H9 (cell line): ENCODE data around the gene TM4SF1. TPM values are rescaled to one million over a fixed set of nuclear protein-coding genes. Genes with fewer than 3 reads are reported as not detected.

Source experiments
- DNase-seq: peaks from one replicate; pipeline ENCODE4 v3.0.0-alpha.2; 2017
- H2AFZ ChIP-seq: one replicate; pipeline ENCODE4 v1.6.1; 2013; ENCODE audit warnings: mild to moderate bottlenecking, low read length, control low read depth, moderate library complexity
- H2AK5ac ChIP-seq: 2 replicates; pipeline ENCODE4 v1.6.1; 2013; ENCODE audit warnings: low read length, control low read depth, mixed read lengths; ENCODE audit not compliant: insufficient read length
- H2BK120ac ChIP-seq: one replicate; pipeline ENCODE4 v1.6.1; 2013; ENCODE audit warnings: low read depth, mild to moderate bottlenecking, low read length, control low read depth, inconsistent platforms; ENCODE audit not compliant: poor library complexity, severe bottlenecking
- H2BK12ac ChIP-seq: 2 replicates; pipeline ENCODE4 v1.6.1; 2013; ENCODE audit warnings: low read length, control low read depth, mixed read lengths, low read depth; ENCODE audit not compliant: insufficient read length
- H2BK15ac ChIP-seq: 2 replicates; pipeline ENCODE4 v1.6.1; 2013; ENCODE audit warnings: low read depth, low read length, control low read depth
- H2BK20ac ChIP-seq: one replicate; pipeline ENCODE4 v1.6.1; 2013; ENCODE audit warnings: low read depth, mild to moderate bottlenecking, low read length, control low read depth, inconsistent platforms; ENCODE audit not compliant: poor library complexity, severe bottlenecking
- H2BK5ac ChIP-seq: 2 replicates; pipeline ENCODE4 v1.6.1; 2013; ENCODE audit warnings: low read length, control low read depth, mixed read lengths; ENCODE audit not compliant: insufficient read length
- H3K14ac ChIP-seq: 2 replicates; pipeline ENCODE4 v1.6.1; 2013; ENCODE audit warnings: low read length, control low read depth; ENCODE audit not compliant: insufficient read depth
- H3K18ac ChIP-seq: 2 replicates; pipeline ENCODE4 v1.6.1; 2013; ENCODE audit warnings: low read depth, mild to moderate bottlenecking, mixed read lengths, low read length, control low read depth; ENCODE audit not compliant: insufficient read length
- H3K23ac ChIP-seq: 2 replicates; pipeline ENCODE4 v1.6.1; 2013; ENCODE audit warnings: low read length, control low read depth, mixed read lengths, low read depth; ENCODE audit not compliant: insufficient read length
- H3K23me2 ChIP-seq: 2 replicates; pipeline ENCODE4 v1.6.1; 2013; ENCODE audit warnings: low read depth, mild to moderate bottlenecking, mixed read lengths, low read length, control low read depth; ENCODE audit not compliant: insufficient read length, poor library complexity, severe bottlenecking
- H3K27ac ChIP-seq: 2 replicates; pipeline ENCODE4 v1.5.1; 2013; ENCODE audit warnings: low read length, control low read depth, mixed read lengths, low read depth; ENCODE audit not compliant: insufficient read length
- H3K27me3 ChIP-seq: 2 replicates; pipeline ENCODE4 v1.6.1; 2013; ENCODE audit warnings: low read length, control low read depth, inconsistent platforms; ENCODE audit not compliant: insufficient read depth
- H3K4ac ChIP-seq: 2 replicates; pipeline ENCODE4 v1.6.1; 2013; ENCODE audit warnings: low read depth, mild to moderate bottlenecking, control low read depth, inconsistent platforms, low read length, moderate library complexity
- H3K4me1 ChIP-seq: 2 replicates; pipeline ENCODE4 v1.6.1; 2013; ENCODE audit warnings: low read length, control low read depth, inconsistent platforms; ENCODE audit not compliant: insufficient read depth
- H3K4me2 ChIP-seq: 2 replicates; pipeline ENCODE4 v1.6.1; 2013; ENCODE audit warnings: low read length, control low read depth, mixed read lengths; ENCODE audit not compliant: insufficient read length, insufficient read depth
- H3K56ac ChIP-seq: 2 replicates; pipeline ENCODE4 v1.6.1; 2013; ENCODE audit warnings: low read depth, mild to moderate bottlenecking, mixed read lengths, low read length, control low read depth; ENCODE audit not compliant: insufficient read length
- H3K79me1 ChIP-seq: 2 replicates; pipeline ENCODE4 v1.6.1; 2013; ENCODE audit warnings: low read depth, mild to moderate bottlenecking, moderate library complexity, low read length, control low read depth, inconsistent platforms; ENCODE audit not compliant: insufficient read depth, poor library complexity, severe bottlenecking
- H3K79me2 ChIP-seq: 2 replicates; pipeline ENCODE4 v1.6.1; 2013; ENCODE audit warnings: low read length, control low read depth, inconsistent platforms; ENCODE audit not compliant: insufficient read depth
- H3K9ac ChIP-seq: 2 replicates; pipeline ENCODE4 v1.6.1; 2013; ENCODE audit warnings: low read length, control low read depth, mixed read lengths; ENCODE audit not compliant: insufficient read length; ENCODE audit errors: extremely low read depth
- H3K9me3 ChIP-seq: one replicate; pipeline ENCODE4 v1.6.1; 2013; ENCODE audit warnings: low read depth, low read length, inconsistent platforms; ENCODE audit not compliant: control insufficient read depth
- H3T11ph ChIP-seq: one replicate; pipeline ENCODE4 v1.6.1; 2013; ENCODE audit warnings: mild to moderate bottlenecking, low read length, control low read depth, inconsistent platforms
- H4K20me1 ChIP-seq: one replicate; pipeline ENCODE4 v1.6.1; 2013; ENCODE audit not compliant: control insufficient read depth, insufficient read length, insufficient read depth
- H4K5ac ChIP-seq: 2 replicates; pipeline ENCODE4 v1.6.1; 2013; ENCODE audit warnings: low read depth, mild to moderate bottlenecking, mixed read lengths, low read length, control low read depth; ENCODE audit not compliant: insufficient read length
- H4K8ac ChIP-seq: replicated peaks from 2 replicates; pipeline ENCODE4 v1.6.1; 2013; ENCODE audit warnings: low read length, control low read depth, mixed read lengths, low read depth; ENCODE audit not compliant: insufficient read length
- H4K91ac ChIP-seq: 2 replicates; pipeline ENCODE4 v1.6.1; 2013; ENCODE audit warnings: low read depth, mild to moderate bottlenecking, moderate library complexity, mixed read lengths, low read length, control low read depth; ENCODE audit not compliant: insufficient read length
- H3K27ac Mint-ChIP-seq, 3 experiments: 2 replicates in 2 of 3; 3 replicates in 1 of 3; pipeline ENCODE4 v1.8.0; 2020 to 2021; ENCODE audit warnings: mixed read lengths in 3 of 3, mild to moderate bottlenecking in 1 of 3, moderate library complexity in 1 of 3
- H3K27me3 Mint-ChIP-seq: 2 replicates; pipeline ENCODE4 v1.8.0; 2021; ENCODE audit warnings: low read depth, mild to moderate bottlenecking, moderate library complexity, mixed read lengths
- H3K36me3 Mint-ChIP-seq, 3 experiments: 2 replicates in 2 of 3; 3 replicates in 1 of 3; pipeline ENCODE4 v1.8.0; 2020 to 2021; ENCODE audit warnings: low read depth in 3 of 3, mixed read lengths in 3 of 3; ENCODE audit not compliant: insufficient read depth in 1 of 3
- H3K4me1 Mint-ChIP-seq, 2 experiments: 2 replicates each; pipeline ENCODE4 v1.8.0; 2020; ENCODE audit warnings: mixed read lengths in 2 of 2
- H3K4me3 Mint-ChIP-seq, 2 experiments: 2 replicates in 1 of 2; 3 replicates in 1 of 2; pipeline ENCODE4 v1.8.0; 2020 to 2021; ENCODE audit warnings: mild to moderate bottlenecking in 2 of 2, mixed read lengths in 2 of 2, moderate library complexity in 1 of 2
- H3K9me3 Mint-ChIP-seq, 2 experiments: 2 replicates in 1 of 2; 3 replicates in 1 of 2; pipeline ENCODE4 v1.8.0; 2020; ENCODE audit warnings: mild to moderate bottlenecking in 2 of 2, mixed read lengths in 2 of 2, moderate library complexity in 1 of 2
- CTCF ChIP-seq: fragments of 200-600 bp; sonication (generic); conservative IDR thresholded peaks from 3 replicates; pipeline ENCODE4 v1.8.0; 2021; ENCODE audit warnings: antibody characterized with exemption, mild to moderate bottlenecking
- WGBS: extraction: QIAGEN DNeasy Blood & Tissue Kit; methylation state at CpG from one replicate; pipeline ENCODE4 v1.1.7; 2013; ENCODE audit warnings: missing lambda C conversion rate, low lambda C conversion rate, mixed read lengths; ENCODE audit not compliant: insufficient read length; ENCODE audit errors: extremely low coverage; 5-methylcytosine and 5-hydroxymethylcytosine counted together
- total RNA-seq: library from RNA; stranded (reverse); gene quantifications from 2 replicates; pipeline ENCODE4 v1.2.1, GENCODE V29; 2021

Gene TM4SF1
- total RNA-seq, 1 experiment from 2014 or later = 1.2 TPM

GRCh38 chr3:149390772-149391212 lies 13.3 kb upstream of the TM4SF1 start:
- no peak overlapping the region for H3K18ac ChIP-seq
- no peak overlapping the region for H2BK12ac ChIP-seq
- peak overlapping the region in 1 of 3 experiments; percentile 81; a peak in 1 of 7 replicates for H3K27ac Mint-ChIP-seq
- no peak for DNase-seq
- H3K79me1 ChIP-seq = no peaks in the 10 kb centered on the region
- H3K14ac ChIP-seq = no peak overlapping the region
- H2BK15ac ChIP-seq = no peak overlapping the region
- TF ChIP-seq CTCF = no peak
- no peaks in the 10 kb centered on the region for H4K20me1 ChIP-seq
- H3K9me3 Mint-ChIP-seq = no peaks in the 10 kb centered on the region
- H3K27me3 ChIP-seq = no peaks in the 10 kb centered on the region
- no peak overlapping the region for H2AK5ac ChIP-seq
- H3K4ac ChIP-seq = no peak overlapping the region
- no peak overlapping the region for H4K91ac ChIP-seq
- no CpG with 5 or more reads among the region's 6 CpGs for WGBS
- peaks cover 0 to 8% of the 10 kb centered on the region in 2 experiments; a peak in 1 of 4 replicates for H3K4me1 Mint-ChIP-seq
- H2BK20ac ChIP-seq = no peak overlapping the region
- no peak overlapping the region for H3K23ac ChIP-seq
- H3K9ac ChIP-seq = no peak overlapping the region
- H3T11ph ChIP-seq = no peak overlapping the region
- H3K56ac ChIP-seq = no peak overlapping the region
- no peak overlapping the region for H2BK5ac ChIP-seq
- H3K9me3 ChIP-seq = no peaks in the 10 kb centered on the region
- no peak overlapping the region for H2BK120ac ChIP-seq
- no peaks in the 10 kb centered on the region for H3K23me2 ChIP-seq
- no peak overlapping the region for H3K4me3 Mint-ChIP-seq
- no peaks in the 10 kb centered on the region for H3K4me1 ChIP-seq
- H3K36me3 Mint-ChIP-seq = no peaks in the 10 kb centered on the region; a peak in 1 of 7 replicates
- no peak overlapping the region for H3K4me2 ChIP-seq
- H3K79me2 ChIP-seq = no peaks in the 10 kb centered on the region
- no peak overlapping the region for H2AFZ ChIP-seq
- H4K8ac ChIP-seq = no peak overlapping the region
- H4K5ac ChIP-seq = no peak overlapping the region
- H3K27me3 Mint-ChIP-seq = no peaks in the 10 kb centered on the region
- no peak overlapping the region for H3K27ac ChIP-seq
